Endodermal cell (in vitro differentiated cells): ENCODE results near the gene REC8. TPM values are rescaled to one million over a fixed set of nuclear protein-coding genes. Genes with fewer than 3 reads are reported as not detected.

Experiments
- DNase-seq: peaks from one replicate; pipeline ENCODE4 v3.0.0-alpha.2; 2017
- H3K27ac ChIP-seq: 2 replicates; pipeline ENCODE4 v1.5.1; 2013; ENCODE audit warnings: mild to moderate bottlenecking, low read depth, low read length, moderate library complexity
- H3K27me3 ChIP-seq: 2 replicates; pipeline ENCODE4 v1.6.1; 2013; ENCODE audit warnings: mild to moderate bottlenecking, low read length, moderate library complexity; ENCODE audit not compliant: insufficient read depth, control insufficient read depth, poor library complexity, severe bottlenecking
- H3K36me3 ChIP-seq: 2 replicates; pipeline ENCODE4 v1.7.0; 2013; ENCODE audit warnings: mild to moderate bottlenecking, low read length, moderate library complexity; ENCODE audit not compliant: control insufficient read depth, insufficient read depth
- H3K4me1 ChIP-seq: one replicate; pipeline ENCODE4 v1.7.0; 2013; ENCODE audit warnings: low read length; ENCODE audit not compliant: control insufficient read depth, insufficient read depth
- H3K4me3 ChIP-seq: 2 replicates; pipeline ENCODE4 v1.5.1; 2013; ENCODE audit warnings: mild to moderate bottlenecking, low read length, moderate library complexity
- H3K9ac ChIP-seq: 2 replicates; pipeline ENCODE4 v1.6.1; 2013; ENCODE audit warnings: mild to moderate bottlenecking, low read length, moderate library complexity; ENCODE audit not compliant: poor library complexity, severe bottlenecking; ENCODE audit errors: extremely low read depth
- H3K9me3 ChIP-seq: 2 replicates; pipeline ENCODE4 v1.6.1; 2013; ENCODE audit warnings: mild to moderate bottlenecking, low read length, moderate library complexity; ENCODE audit not compliant: control insufficient read depth
- H3K27ac Mint-ChIP-seq: 2 replicates; pipeline ENCODE4 v1.8.0; 2020; ENCODE audit warnings: mixed read lengths
- H3K27me3 Mint-ChIP-seq: 2 replicates; pipeline ENCODE4 v1.8.0; 2021; ENCODE audit warnings: mild to moderate bottlenecking, mixed read lengths; ENCODE audit not compliant: insufficient read depth
- H3K36me3 Mint-ChIP-seq: 2 replicates; pipeline ENCODE4 v1.8.0; 2020; ENCODE audit warnings: low read depth, mixed read lengths
- H3K4me1 Mint-ChIP-seq: 2 replicates; pipeline ENCODE4 v1.8.0; 2020; ENCODE audit warnings: mixed read lengths
- H3K4me3 Mint-ChIP-seq: 2 replicates; pipeline ENCODE4 v1.8.0; 2020; ENCODE audit warnings: mild to moderate bottlenecking, moderate library complexity, mixed read lengths
- H3K9me3 Mint-ChIP-seq: 2 replicates; pipeline ENCODE4 v1.8.0; 2020; ENCODE audit warnings: mild to moderate bottlenecking, mixed read lengths
- CTCF ChIP-seq: fragments of 200-600 bp; sonication (generic); conservative IDR thresholded peaks from 2 replicates; pipeline ENCODE4 v1.5.0; 2021; ENCODE audit warnings: antibody characterized with exemption, mild to moderate bottlenecking
- WGBS, 2 experiments: methylation state at CpG; one replicate each; pipeline versions ENCODE4 v1.1.5 to v1.1.7; 2013; ENCODE audit warnings: missing lambda C conversion rate in 2 of 2, mixed read lengths in 1 of 2; ENCODE audit not compliant: insufficient coverage in 1 of 2, insufficient read length in 1 of 2; 5-methylcytosine and 5-hydroxymethylcytosine counted together
- total RNA-seq, 2 donors: library from RNA; stranded (reverse); fragmentation: NEBNext Ultra II Directional in 1 of 2; extraction: Animal tissue kit (Norgen Biotek cat#: 25700) in 1 of 2; gene quantifications; 2 replicates in 1 of 2; 3 replicates in 1 of 2; pipeline ENCODE4 v1.2.1, GENCODE V29; 2021

The REC8 gene
- total RNA-seq, 2 donors from 2014 or later, result 60.3 to 98.3 TPM

- Histone ChIP-seq H3K4me3 (no peak overlapping the region), H3K27ac (no peak overlapping the region), H3K9me3 (no peaks in the 10 kb centered on the region), H3K27me3 (no peaks in the 10 kb centered on the region), H3K9ac (no peak overlapping the region), H3K36me3 (peaks cover 55% of the 10 kb centered on the region), H3K4me1 (peaks cover 6% of the 10 kb centered on the region)
- no peak overlapping the region for H3K27ac Mint-ChIP-seq
- H3K4me3 Mint-ChIP-seq, result no peak overlapping the region
- TF ChIP-seq CTCF, result no peak
- H3K36me3 Mint-ChIP-seq, result peaks cover 53% of the 10 kb centered on the region
- H3K9me3 Mint-ChIP-seq, result no peaks in the 10 kb centered on the region
- WGBS, 2 experiments, result 97 to 99% methylated on average over 7 to 9 of the region's 9 CpGs
- H3K27me3 Mint-ChIP-seq, result no peaks in the 10 kb centered on the region
- H3K4me1 Mint-ChIP-seq, result peaks cover 16% of the 10 kb centered on the region
- DNase-seq, result no peak
Observed at GRCh38 chr14:24150567-24150966, 21.3 kb upstream of the REC8 start.

- Mint-ChIP-seq H3K36me3 (peaks cover 57% of the 10 kb centered on the region), H3K4me3 (no peak overlapping the region), H3K4me1 (peaks cover 12% of the 10 kb centered on the region), H3K27me3 (no peaks in the 10 kb centered on the region), H3K9me3 (no peaks in the 10 kb centered on the region), H3K27ac (no peak overlapping the region)
- H3K27me3 ChIP-seq, result no peaks in the 10 kb centered on the region
- H3K9me3 ChIP-seq, result no peaks in the 10 kb centered on the region
- H3K36me3 ChIP-seq, result peaks cover 59% of the 10 kb centered on the region
- no peak overlapping the region for H3K27ac ChIP-seq
- H3K4me3 ChIP-seq, result no peak overlapping the region
- TF ChIP-seq CTCF, result no peak
- H3K9ac ChIP-seq, result no peak overlapping the region
- H3K4me1 ChIP-seq, result peaks cover 6% of the 10 kb centered on the region
- no peak for DNase-seq
- 92 to 94% methylated on average over 4 to 9 of the region's 9 CpGs for WGBS, 2 experiments
Observed at GRCh38 chr14:24150993-24151392, 20.9 kb upstream of the REC8 start.

- 93 to 94% methylated on average over 6 to 16 of the region's 16 CpGs for WGBS, 2 experiments
- Mint-ChIP-seq H3K4me3 (no peak overlapping the region), H3K4me1 (peaks cover 10% of the 10 kb centered on the region), H3K27ac (no peak overlapping the region), H3K27me3 (no peaks in the 10 kb centered on the region), H3K9me3 (no peaks in the 10 kb centered on the region), H3K36me3 (peaks cover 59% of the 10 kb centered on the region)
- TF ChIP-seq CTCF, result no peak
- Histone ChIP-seq H3K9me3 (no peaks in the 10 kb centered on the region), H3K4me1 (peaks cover 6% of the 10 kb centered on the region), H3K9ac (no peak overlapping the region), H3K4me3 (no peak overlapping the region), H3K36me3 (peaks cover 60% of the 10 kb centered on the region), H3K27ac (no peak overlapping the region), H3K27me3 (no peaks in the 10 kb centered on the region)
- no peak for DNase-seq
Observed at GRCh38 chr14:24151404-24152080, 20.3 kb upstream of the REC8 start.
